H4 (cell line): ENCODE measurements around the gene PTPRD. TPM values are rescaled to one million over a fixed set of nuclear protein-coding genes. Genes with fewer than 3 reads are reported as not detected.
"Not testable (repeated sequence)": the region's sequence is repeated elsewhere in the genome, so short reads cannot be mapped to it uniquely, and the experiment has no call there.

Experiments
- DNase-seq: peaks from one replicate; pipeline ENCODE4 v3.0.0-alpha.2; 2015; ENCODE audit warnings: low spot score
- total RNA-seq: library from RNA; depleted of rRNA; stranded (reverse); fragments of >200 nt; shearing (Covaris generic); gene quantifications from 2 replicates; pipeline ENCODE4 v1.2.3, GENCODE V29; 2014

PTPRD gene
- total RNA-seq, 1 experiment from 2014 or later, result 3.8 TPM

GRCh38 chr9:9970514-9970913 lies 642.3 kb downstream of the PTPRD start:
- no peak for DNase-seq

DNA sequence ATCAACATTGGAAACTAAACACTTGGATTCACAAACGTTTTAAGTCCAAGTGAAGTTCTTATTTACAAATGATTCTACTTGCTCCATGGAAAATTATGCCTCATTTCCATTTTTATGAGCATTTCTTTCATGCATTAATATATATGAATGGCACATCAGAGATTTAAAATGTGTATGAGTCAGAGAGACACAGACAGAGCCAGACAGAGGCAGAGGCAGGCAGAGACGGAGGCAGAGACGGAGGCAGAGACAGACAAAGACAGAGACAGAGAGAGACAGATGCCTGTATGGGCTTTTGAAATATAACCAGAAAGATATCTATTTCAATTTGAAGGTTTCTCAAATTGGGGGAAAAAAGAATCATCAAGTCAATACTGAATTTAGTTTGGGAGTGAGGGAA lies 649.0 kb downstream of the PTPRD start:
- DNase-seq, result no peak

GRCh38 chr9:9961934-9962333 lies 650.9 kb downstream of the PTPRD start:
- no peak for DNase-seq

DNA sequence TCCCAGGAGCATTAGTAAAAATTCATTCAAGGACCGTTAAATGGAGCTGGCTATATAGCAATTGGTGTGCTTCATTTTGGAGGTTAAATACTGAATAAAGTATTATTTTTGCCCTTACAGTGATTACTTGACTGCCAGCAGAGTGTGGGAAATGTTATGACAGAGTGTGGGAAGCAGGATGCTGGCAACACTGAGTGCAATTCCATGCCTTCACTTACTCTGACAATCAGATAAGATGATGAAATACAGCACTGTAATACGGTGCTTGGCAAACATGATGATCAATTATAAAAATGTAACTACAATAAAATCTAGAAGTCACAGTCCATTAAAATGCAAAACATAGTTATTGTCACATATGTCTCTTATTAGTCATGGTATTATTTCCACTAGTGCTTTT lies 651.3 kb downstream of the PTPRD start:
- DNase-seq, result no peak

DNA sequence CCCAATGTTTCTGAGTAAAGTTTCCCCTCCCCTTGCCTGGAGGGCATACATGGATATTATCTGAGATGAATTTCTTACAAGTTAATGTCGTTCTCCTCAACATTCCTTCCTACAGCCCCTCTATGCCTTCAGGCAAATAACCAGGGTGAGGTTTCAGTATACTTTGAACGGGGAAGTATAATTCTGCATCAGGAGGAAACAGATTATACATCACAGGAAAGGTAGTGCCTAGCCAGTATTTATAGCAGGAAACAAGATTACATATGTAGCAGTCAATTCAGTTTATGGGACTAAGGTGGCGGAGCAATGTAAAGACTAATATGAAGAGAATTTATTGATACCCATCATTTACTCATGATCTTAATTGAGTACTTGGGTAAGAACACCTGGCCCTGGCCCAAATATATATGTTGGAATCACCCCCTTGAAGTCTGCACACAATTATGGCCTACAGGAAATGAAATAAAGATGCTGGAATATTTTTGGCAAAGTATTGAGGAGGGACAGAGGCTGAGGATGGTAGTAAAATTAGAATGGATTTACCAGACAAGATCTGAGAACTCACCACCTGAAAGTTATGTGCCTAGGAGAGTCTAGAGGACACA lies 661.1 kb downstream of the PTPRD start:
- DNase-seq, result no peak

DNA sequence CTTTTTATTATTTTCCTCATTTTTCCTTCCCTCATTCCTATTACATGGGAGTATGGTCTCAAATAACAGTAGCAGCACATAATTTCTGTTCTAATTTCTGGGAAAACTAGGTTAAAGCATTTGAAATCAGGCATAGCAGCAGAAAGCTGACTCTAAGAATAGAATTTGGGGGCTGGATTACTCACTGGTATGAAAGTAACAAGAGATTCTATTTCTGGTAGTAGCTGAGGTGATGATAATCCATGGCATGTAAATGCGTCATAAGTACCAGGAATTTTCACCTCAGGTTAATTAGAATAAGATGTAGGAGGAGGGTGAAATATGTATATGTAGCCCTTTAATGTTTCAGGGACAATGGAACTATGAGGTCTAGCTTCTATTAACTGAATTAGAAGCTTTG lies 662.0 kb downstream of the PTPRD start:
- no peak for DNase-seq

GRCh38 chr9:9949978-9950377 lies 662.8 kb downstream of the PTPRD start:
- DNase-seq, result no peak

GRCh38 chr9:9949368-9949767 lies 663.4 kb downstream of the PTPRD start:
- no peak for DNase-seq

- peak; percentile 3 for DNase-seq
These were observed 666.8 kb downstream of the PTPRD start for GRCh38 chr9:9945966-9946365.

- peak; percentile 54 for DNase-seq
These were observed 669.9 kb downstream of the PTPRD start for GRCh38 chr9:9942764-9943424.

- no peak for DNase-seq
These were observed 674.4 kb downstream of the PTPRD start for GRCh38 chr9:9938432-9938831.

DNA sequence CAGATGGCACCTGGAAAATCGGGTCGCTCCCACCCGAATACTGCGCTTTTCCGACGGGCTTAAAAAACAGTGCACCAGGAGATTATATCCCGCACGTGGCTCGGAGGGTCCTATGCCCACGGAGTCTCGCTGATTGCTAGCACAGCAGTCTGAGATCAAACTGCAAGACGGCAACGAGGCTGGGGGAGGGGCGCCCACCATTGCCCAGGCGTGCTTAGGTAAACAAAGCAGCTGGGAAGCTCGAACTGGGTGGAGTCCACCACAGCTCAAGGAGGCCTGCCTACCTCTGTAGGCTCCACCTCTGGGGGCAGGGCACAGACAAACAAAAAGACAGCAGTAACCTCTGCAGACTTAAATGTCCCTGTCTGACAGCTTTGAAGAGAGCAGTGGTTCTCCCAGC lies 681.3 kb downstream of the PTPRD start:
- DNase-seq, result not testable (repeated sequence)

DNA sequence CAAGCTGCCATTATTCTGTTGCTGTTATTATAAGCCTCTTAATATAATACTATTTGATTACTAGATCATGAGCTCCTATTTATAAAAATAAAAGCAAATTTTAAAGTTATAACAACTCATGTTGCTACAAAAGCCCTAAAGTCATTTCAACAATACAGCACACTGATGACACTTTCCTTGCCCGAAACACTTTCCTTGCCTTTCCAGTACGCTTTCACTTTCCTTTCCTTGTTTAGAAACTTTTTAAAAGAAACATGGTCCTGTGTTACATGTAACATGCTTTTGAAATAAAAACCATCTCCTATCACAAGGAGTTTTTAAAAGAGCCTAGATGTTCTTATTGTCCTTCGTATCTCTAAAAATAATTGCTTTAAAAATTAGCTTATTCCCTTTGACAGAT lies 688.4 kb downstream of the PTPRD start:
- no peak for DNase-seq

DNA sequence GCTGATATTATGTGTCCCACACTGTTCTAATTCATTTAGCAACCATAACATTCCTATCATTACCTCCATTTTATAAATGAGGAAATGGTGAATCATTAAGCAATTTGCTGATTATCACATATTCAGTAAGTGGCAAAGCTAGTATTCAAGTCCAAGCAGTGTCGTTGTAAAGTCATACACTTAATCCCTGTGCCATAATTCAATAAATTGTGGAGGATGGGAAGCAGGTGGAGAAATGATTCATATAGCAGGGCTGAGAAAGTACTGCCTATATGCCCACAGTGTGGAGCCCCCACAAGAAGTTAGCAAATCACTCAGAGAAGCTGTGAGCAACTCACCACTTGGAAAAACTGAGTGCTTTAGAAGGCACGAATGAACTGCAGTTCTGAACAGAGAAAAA lies 691.0 kb downstream of the PTPRD start:
- no peak for DNase-seq

DNA sequence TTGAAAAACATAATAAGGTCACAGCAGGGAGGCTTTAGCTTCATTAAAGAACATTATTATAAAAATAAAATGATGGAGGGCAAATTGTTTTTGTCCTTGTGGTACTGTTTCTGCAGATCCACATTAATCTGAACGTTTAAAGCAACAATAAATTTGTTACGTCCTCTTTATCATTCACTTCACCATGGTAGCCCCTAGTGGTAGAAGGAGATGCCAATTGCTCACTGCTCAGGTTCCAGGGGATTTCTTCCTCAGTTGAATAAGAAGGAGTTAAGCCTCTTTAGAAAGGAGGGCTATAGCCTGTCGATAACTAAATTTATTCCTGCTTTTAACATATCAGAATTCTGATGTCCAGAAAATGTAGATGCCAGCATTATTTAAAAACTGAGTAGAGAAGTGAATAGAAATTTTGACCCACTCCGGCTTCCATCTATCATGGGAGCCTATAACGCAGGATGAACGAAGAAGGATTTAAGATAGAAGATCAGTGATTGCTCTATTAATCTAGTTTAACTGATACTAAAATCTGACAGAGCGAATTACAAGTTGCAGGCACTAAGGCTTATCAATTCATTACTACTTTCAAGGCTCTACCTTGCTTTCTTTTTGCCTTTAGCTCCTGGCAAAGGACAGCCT lies 692.3 kb downstream of the PTPRD start:
- no peak for DNase-seq

DNA sequence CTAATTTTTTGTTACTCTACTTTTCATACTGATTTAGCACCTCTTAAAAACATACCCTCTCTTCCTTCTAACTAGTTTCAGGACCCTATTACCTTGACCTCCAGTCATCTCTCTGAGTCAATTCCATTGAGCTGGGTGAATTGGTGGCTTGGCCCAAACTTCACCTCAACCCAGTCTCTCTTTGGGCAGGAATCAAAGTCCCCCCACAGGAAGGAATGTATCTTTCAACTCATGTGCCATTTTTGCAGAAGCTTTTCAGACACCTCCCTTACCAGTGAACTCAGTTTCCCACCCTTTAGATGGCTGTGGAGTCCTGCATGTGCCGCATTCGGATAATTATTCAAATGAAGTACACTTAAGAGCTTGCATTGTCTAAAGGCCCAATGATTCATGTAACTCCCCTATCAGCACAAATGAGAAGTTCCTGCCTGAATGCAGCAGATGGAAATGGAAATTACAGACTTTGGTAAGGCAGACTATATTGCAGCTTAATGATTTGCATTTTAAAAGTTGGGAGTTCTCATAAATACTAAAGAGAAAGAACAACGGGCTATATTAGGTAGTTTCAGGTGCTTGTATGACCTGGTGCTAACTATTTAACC lies 693.5 kb downstream of the PTPRD start:
- no peak for DNase-seq

DNA sequence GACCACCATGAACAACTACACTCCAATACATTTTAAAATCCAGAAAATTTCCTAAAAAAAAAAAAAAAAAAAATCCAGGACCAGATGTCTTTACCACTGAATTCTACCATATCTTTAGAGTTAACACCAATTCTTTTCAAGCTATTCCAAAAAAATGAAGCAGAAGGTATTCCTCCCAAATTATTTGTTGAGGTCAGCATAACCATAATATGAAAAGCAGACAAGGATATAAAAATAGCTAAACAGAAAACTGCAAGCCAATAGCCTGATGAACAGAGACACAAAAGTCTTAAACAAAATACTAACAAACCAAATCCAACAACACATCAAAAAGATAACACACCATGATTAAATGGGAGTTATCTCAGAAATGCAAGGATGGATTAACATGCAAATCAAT lies 695.4 kb downstream of the PTPRD start:
- DNase-seq, result no peak

GRCh38 chr9:9914174-9914573 lies 698.6 kb downstream of the PTPRD start:
- no peak for DNase-seq

GRCh38 chr9:9913276-9913832 lies 699.4 kb downstream of the PTPRD start:
- DNase-seq, result no peak

GRCh38 chr9:9912459-9912858 lies 700.3 kb downstream of the PTPRD start:
- no peak for DNase-seq

GRCh38 chr9:9905736-9906135 lies 707.1 kb downstream of the PTPRD start:
- DNase-seq, result no peak

- DNase-seq, result no peak
These were observed 708.8 kb downstream of the PTPRD start for GRCh38 chr9:9904041-9904440.

DNA sequence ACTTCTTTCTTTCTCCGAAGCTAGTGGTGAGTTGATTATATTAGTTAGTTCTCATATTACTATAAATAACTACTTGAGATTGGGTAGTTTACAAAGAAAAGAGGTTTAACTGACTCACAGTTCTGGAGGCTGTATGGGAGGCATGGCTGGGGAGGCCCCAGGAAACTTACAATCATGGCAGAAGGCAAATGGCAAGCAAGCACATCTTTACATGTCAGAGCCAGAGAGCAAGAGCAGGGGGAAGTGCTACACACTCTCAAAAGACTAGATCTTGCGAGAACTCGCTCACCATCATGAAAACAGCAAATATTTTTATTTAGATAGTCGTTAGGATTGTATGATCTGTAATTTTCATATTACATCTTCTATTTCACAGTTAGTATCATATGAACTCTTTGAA lies 711.2 kb downstream of the PTPRD start:
- no peak for DNase-seq
